HFFc6 (cell line): ENCODE data around the gene GRK1. TPM values are rescaled to one million over a fixed set of nuclear protein-coding genes. Genes with fewer than 3 reads are reported as not detected.

Experiments used
- DNase-seq: peaks from one replicate; pipeline ENCODE4 v3.0.0-alpha.2; 2018
- H3K27ac Mint-ChIP-seq: 2 replicates; pipeline ENCODE4 v1.8.0; 2020; ENCODE audit warnings: mild to moderate bottlenecking, mixed read lengths
- H3K27me3 Mint-ChIP-seq: 2 replicates; pipeline ENCODE4 v1.8.0; 2021; ENCODE audit warnings: mild to moderate bottlenecking, moderate library complexity, mixed read lengths; ENCODE audit not compliant: insufficient read depth
- H3K36me3 Mint-ChIP-seq: 2 replicates; pipeline ENCODE4 v1.8.0; 2021; ENCODE audit warnings: low read depth, mixed read lengths
- H3K4me1 Mint-ChIP-seq: 2 replicates; pipeline ENCODE4 v1.8.0; 2020; ENCODE audit warnings: low read depth, mixed read lengths
- H3K4me3 Mint-ChIP-seq: 2 replicates; pipeline ENCODE4 v1.8.0; 2020; ENCODE audit warnings: mild to moderate bottlenecking, moderate library complexity, mixed read lengths
- H3K9me3 Mint-ChIP-seq: 2 replicates; pipeline ENCODE4 v1.8.0; 2020; ENCODE audit warnings: mild to moderate bottlenecking, mixed read lengths
- total RNA-seq, 6 experiments: library from RNA; stranded (reverse); fragmentation: NEBNext Ultra II Directional; extraction: Animal tissue kit (Norgen Biotek cat#: 25700); gene quantifications; 2 replicates in 1 of 6; 3 replicates in 5 of 6; pipeline ENCODE4 v1.2.3, GENCODE V29; 2021
- TF ChIP-seq, protein P1 (sequence below): fragments of 200-600 bp; sonication (generic); IDR thresholded peaks from 2 replicates; pipeline ENCODE4 v1.5.0; 2021; ENCODE audit warnings: antibody characterized with exemption, mild to moderate bottlenecking

The GRK1 gene
- total RNA-seq, 6 experiments from 2014 or later: not detected

DNA sequence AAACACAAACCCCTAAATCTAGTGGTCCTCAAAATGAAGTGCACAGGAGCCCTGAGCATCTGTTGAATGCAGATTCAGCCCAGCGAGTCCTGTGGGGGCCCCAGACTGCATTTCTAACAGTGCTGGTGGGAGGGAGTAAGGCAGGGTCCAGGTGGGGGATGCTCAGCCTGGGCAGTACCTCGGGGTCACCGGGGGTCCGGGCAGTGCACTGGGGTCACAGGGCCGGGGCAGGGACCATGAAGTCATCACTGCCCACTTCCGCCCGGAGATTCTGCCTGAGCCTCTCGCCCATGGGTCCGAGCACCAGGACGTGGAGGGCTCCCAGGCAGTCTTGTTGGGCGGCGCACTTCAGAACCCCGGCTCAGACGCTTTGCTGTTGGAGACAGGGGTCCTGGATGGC lies 8.2 kb upstream of the GRK1 start:
- TF ChIP-seq, protein P1, sequence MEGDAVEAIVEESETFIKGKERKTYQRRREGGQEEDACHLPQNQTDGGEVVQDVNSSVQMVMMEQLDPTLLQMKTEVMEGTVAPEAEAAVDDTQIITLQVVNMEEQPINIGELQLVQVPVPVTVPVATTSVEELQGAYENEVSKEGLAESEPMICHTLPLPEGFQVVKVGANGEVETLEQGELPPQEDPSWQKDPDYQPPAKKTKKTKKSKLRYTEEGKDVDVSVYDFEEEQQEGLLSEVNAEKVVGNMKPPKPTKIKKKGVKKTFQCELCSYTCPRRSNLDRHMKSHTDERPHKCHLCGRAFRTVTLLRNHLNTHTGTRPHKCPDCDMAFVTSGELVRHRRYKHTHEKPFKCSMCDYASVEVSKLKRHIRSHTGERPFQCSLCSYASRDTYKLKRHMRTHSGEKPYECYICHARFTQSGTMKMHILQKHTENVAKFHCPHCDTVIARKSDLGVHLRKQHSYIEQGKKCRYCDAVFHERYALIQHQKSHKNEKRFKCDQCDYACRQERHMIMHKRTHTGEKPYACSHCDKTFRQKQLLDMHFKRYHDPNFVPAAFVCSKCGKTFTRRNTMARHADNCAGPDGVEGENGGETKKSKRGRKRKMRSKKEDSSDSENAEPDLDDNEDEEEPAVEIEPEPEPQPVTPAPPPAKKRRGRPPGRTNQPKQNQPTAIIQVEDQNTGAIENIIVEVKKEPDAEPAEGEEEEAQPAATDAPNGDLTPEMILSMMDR: no peak
- no peak for DNase-seq
- H3K9me3 Mint-ChIP-seq: peaks cover 19% of the 10 kb centered on the region
- H3K4me1 Mint-ChIP-seq: no peaks in the 10 kb centered on the region
- no peak overlapping the region for H3K27ac Mint-ChIP-seq
- H3K4me3 Mint-ChIP-seq: no peak overlapping the region
- H3K36me3 Mint-ChIP-seq: peaks cover 10% of the 10 kb centered on the region
- no peaks in the 10 kb centered on the region; the same call in 1 of the 2 replicates for H3K27me3 Mint-ChIP-seq

DNA sequence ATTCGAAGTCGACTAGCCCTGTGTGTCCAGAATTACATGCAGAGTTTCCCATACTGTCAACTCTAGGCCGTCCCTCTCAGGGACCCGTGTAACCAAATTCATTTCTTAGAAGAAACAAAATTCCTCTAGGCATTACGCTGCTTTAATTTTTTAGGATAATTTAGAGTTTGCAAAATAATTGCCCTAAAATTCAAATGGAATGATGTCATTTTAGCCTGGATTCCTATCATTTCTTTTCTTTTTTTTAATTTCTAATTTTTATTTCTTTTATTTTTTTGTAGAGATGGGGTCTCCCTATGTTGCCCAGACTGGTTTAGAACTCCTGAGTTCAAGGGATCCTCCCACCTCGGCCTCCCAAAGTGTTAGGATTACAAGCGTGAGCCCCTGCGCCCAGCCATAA lies 7.7 kb upstream of the GRK1 start:
- H3K36me3 Mint-ChIP-seq: peaks cover 10% of the 10 kb centered on the region
- no peak overlapping the region for H3K4me3 Mint-ChIP-seq
- H3K27me3 Mint-ChIP-seq: peaks cover 3% of the 10 kb centered on the region
- H3K9me3 Mint-ChIP-seq: peaks cover 19% of the 10 kb centered on the region
- TF ChIP-seq, protein P1: no peak
- no peaks in the 10 kb centered on the region for H3K4me1 Mint-ChIP-seq
- DNase-seq: no peak
- no peak overlapping the region for H3K27ac Mint-ChIP-seq

DNA sequence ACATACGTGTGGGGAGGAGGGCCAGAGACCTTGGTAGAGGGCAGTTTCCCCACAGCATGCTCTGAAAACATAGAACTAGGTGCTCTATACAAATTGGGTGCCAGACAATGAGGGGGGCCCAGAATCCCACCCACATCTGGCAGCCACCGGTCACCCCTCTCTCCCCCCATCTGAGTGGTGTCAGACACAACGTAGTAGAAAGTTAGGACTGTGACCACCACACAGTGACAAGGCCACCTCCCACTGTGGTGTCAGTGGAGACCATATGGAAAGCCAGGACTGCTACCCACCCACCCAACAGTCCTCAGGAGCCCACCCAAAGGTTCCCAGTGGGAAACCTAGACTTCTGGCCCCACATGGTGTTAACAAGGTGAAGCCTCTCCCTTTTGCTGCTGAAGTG lies 7.0 kb upstream of the GRK1 start:
- peaks cover 19% of the 10 kb centered on the region for H3K9me3 Mint-ChIP-seq
- H3K27ac Mint-ChIP-seq: no peak overlapping the region
- peaks cover 10% of the 10 kb centered on the region for H3K36me3 Mint-ChIP-seq
- H3K27me3 Mint-ChIP-seq: peaks cover 7% of the 10 kb centered on the region
- no peaks in the 10 kb centered on the region for H3K4me1 Mint-ChIP-seq
- H3K4me3 Mint-ChIP-seq: no peak overlapping the region
- DNase-seq: no peak
- TF ChIP-seq, protein P1: no peak

DNA sequence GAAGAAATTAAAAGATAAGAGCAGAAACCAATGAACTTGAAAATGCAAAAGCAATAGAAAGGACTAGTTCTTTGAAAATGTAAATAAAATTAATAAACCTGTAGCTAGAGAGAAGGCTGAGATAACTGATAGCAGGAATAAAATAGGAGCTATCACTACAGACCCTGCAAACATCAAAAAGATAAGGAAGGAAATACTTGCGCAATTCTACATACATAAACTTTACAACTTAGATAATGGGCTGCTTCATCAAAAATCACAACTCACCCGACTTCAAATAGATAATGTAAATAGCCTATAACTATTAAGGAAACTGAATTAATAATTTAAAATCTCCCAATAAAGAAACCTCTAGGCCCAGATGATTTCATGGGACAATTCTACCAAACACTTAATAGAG lies 5.5 kb upstream of the GRK1 start:
- peaks cover 21% of the 10 kb centered on the region for H3K9me3 Mint-ChIP-seq
- peaks cover 7% of the 10 kb centered on the region for H3K27me3 Mint-ChIP-seq
- no peak overlapping the region for H3K27ac Mint-ChIP-seq
- H3K4me3 Mint-ChIP-seq: no peak overlapping the region
- H3K4me1 Mint-ChIP-seq: no peaks in the 10 kb centered on the region
- peaks cover 10% of the 10 kb centered on the region for H3K36me3 Mint-ChIP-seq
- DNase-seq: no peak
- TF ChIP-seq, protein P1: no peak

DNA sequence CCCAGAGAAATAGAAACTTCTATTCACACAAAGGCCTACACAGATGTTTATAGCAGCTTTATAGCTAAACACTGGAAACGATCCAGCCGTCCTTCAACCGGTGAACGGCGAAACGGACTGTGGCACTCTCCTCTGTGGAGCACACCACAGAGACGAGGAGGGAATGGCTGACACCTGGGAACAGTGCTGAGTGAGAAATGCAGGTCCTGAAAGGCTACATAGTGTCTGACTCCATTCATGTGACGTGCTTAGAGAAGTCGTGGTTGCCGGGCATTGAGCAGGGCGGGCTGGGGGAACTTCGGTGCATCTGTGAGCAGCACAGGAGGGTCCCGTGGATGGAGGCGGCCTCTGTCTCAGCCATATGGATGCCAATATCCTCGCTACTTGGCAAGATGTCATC lies 3.1 kb upstream of the GRK1 start:
- H3K27me3 Mint-ChIP-seq: peaks cover 16% of the 10 kb centered on the region
- no peaks in the 10 kb centered on the region for H3K4me1 Mint-ChIP-seq
- peaks cover 10% of the 10 kb centered on the region for H3K36me3 Mint-ChIP-seq
- no peak overlapping the region for H3K4me3 Mint-ChIP-seq
- H3K27ac Mint-ChIP-seq: no peak overlapping the region
- DNase-seq: no peak
- TF ChIP-seq, protein P1: no peak
- H3K9me3 Mint-ChIP-seq: peaks cover 24% of the 10 kb centered on the region
